HG02759 (cell line): Measurements from ENCODE around the gene CDH13.

Source experiments
- ATAC-seq: cut with Tn5 transposase; IDR thresholded peaks from one replicate; pipeline ENCODE4 v1.9.1; 2021; ENCODE audit warnings: mild to moderate bottlenecking, moderate library complexity; ENCODE audit not compliant: unreplicated experiment

The CDH13 gene

GRCh38 chr16:83269048-83269447, 642.3 kb downstream of the CDH13 start:
- no peak for ATAC-seq

DNA sequence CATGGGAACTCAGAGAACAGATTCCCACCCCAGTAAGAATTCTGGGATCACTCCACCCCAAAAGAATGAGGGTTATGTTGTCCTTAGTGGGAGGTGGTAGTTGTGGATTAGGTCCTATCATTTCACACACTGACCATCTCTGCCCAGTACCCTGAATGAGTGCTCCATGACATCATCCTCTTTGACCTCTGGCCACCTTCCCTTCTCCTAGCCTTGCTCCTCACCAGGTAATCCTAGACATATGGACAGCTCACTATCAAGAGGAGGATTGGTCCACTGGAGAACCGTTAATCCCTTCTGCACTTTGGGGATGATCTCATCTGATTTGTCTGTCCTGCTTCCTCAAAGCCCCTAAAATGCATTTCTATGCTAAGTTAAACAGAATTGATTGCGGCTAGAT, 642.8 kb downstream of the CDH13 start:
- no peak for ATAC-seq

DNA sequence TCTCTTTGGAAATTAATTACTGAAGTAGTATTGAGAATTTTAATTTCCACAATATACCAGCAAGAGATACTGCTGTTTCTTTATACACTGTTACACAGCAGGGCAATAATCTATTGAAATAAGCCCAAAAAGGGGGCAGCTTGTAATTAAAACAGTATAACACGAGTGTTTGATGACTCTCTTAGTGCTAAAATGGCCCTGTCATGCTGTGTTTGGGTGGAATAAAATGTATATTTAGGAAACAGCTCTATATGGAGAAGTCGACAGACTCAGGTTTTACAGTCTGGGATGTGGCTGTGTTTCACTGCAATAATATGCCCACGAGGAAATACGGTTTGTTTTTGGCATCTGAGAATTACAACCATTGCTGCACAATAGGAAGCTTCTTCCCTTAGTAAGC, 643.3 kb downstream of the CDH13 start:
- ATAC-seq, result no peak

DNA sequence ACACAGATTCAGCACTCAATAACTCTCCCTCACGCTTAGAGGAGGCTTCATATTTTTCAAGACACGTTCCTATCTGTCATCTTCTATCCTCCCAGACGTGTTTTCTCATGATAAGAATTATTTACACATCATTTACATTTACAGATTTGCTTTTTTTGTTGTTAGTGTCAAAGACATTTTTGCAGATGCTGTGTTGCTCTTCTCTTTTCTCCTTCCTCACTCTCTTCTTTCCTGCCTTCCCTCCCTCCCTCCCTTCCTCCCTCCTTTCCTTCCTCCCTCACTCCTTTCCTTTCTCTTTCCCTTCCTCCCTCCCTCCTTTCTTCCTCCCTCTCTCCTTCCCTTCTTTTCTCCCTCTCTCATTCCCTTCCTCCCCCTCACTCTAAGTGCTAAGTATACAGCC, 643.9 kb downstream of the CDH13 start:
- no peak for ATAC-seq

GRCh38 chr16:83271123-83271522, 644.4 kb downstream of the CDH13 start:
- ATAC-seq, result no peak

GRCh38 chr16:83271970-83272575, 645.3 kb downstream of the CDH13 start:
- ATAC-seq, result no peak

DNA sequence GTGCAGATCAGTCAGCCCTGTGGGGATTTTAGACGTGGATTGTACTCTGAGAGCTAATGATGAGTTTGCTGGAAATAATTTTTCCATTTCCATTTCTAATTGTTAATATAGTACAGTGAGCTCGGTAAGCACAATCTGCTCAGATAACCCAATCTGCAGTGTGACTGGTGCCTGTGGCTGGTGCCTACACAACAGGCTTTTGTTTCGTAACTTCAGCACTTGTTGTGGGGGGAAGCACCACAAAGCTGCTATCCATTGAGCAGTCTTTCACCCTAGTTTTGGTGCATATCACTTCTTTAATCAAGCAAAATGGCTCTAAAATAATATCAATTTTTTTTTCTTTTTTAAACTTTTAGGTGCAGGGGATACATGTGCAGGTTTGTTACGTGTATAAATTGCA, 646.1 kb downstream of the CDH13 start:
- no peak for ATAC-seq

DNA sequence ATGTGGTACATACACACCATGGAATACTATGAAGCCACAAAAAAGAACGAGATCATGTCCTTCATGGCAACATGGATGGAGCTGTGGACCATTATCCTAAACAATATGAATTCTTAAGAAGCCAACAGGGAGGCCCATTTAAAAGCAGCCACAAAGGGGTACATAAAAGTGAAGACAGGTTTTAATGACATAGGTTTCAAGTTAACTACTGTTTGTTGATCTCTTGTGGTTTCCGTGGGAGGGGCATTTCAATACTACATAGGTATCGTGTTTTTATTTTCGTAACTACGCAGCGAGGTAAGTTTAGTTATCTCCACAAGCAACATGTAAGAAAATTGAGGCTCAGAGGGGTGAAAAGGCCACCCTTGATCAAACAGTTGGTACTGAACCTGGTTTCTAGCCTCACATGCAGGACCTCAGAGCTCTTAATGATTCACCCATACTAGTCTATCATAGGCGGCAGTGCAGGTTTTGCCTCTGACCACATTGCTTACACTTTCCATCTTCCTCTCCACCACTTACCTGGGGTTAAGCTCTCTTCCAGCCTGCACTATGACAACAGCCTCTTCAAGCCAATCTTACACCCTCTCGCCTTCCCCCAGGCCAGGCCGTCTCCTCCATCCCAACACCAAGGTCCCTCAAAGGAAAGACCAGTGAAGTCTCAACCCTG, 646.9 kb downstream of the CDH13 start:
- ATAC-seq, result no peak

GRCh38 chr16:83279251-83279650, 652.5 kb downstream of the CDH13 start:
- ATAC-seq, result no peak

DNA sequence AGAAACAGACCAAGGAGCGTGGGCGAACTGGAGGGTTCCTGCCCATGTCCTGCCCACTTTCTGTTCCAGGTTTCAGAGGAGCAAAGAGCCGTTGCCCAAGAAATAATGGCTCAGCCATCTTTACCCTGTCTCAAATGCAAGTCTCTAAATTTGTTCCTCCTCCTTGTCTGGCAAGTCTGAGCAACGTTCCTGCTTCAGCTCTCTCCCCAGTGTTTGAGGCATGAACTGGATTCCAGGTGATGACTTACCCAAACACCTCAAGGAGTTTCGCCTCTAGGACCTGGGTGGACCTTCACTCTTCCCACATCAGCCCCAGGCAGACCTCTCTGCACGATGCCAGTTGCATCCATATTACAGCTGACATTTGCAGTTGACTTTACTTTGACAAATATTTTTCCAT, 659.2 kb downstream of the CDH13 start:
- no peak for ATAC-seq

DNA sequence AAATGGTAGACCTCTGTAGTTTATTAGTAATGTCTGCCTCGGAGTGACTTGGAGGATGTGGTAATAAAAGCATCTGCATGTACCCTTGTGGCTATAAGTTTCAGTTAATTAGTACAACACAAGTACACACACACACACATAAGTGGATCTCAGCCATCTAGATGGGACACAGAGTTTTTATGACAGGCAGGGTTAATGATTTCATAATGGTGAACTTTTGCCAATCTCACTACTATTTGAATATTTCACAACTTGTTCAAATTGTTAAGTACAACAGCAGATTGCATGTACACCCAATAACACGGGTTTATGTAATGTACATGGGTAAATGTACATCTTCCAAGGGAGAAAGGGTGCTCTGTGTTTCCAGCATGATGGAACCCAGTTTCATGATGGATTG, 669.7 kb downstream of the CDH13 start:
- ATAC-seq, result no peak

DNA sequence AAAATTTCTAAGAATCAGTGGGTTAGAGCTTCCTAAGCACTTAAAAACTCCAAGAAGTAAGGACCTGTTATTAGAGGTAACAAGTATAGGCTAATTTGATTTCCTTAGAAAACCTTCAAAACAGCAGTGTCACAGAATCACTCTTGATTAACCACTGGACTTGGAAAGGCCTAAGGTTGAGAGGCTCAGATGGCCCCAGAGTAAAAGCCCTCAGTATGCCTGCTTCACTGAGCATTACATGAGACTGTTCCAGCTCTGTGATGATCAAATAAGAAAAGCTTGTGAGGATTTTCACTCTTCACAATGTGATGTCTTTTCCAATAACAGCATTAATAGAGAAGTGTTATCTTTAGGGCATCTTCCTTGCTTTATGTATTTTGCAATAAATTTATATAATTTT, 671.8 kb downstream of the CDH13 start:
- ATAC-seq, result no peak

GRCh38 chr16:83300326-83300725, 673.6 kb downstream of the CDH13 start:
- ATAC-seq, result no peak

GRCh38 chr16:83301971-83302370, 675.2 kb downstream of the CDH13 start:
- no peak for ATAC-seq

DNA sequence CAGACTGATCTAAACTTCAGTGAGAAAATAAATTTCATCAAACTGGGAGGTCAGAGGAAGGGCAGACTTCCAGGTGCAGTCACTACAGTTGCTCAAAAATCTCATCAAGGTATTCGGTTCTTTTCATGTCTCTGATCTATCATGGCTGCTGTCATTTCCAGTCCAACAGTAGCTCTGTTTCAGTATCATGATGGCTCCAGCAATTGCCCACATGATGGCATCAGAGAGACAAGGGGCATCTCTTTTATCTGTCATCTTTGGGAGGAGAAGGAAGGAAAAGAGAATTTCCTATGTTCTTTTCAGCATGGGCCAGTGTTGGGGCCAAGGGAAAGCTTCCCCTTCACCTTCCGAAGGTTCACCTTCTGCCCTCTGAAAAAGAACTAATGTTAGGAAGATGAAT, 676.1 kb downstream of the CDH13 start:
- no peak for ATAC-seq

DNA sequence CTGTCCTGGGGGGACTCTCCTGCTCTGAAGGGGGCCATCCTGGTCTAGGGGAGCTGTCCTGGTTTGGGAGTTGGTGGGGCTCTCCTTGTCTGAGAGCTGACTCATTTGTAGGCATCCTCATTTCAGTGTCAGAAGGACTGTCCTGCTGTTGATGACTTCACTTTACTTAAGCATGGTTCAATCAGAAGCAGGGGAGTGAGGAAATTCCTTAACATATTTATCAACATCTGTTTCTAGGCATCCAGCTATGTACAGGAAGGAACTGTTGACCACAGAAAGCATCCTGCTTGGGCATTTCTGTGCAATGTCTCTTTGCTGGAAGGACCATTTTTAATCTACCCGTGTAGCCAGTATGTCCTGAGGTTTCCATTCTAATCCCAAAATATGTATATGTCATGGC, 678.3 kb downstream of the CDH13 start:
- no peak for ATAC-seq

GRCh38 chr16:83306961-83307593, 680.3 kb downstream of the CDH13 start:
- no peak for ATAC-seq

DNA sequence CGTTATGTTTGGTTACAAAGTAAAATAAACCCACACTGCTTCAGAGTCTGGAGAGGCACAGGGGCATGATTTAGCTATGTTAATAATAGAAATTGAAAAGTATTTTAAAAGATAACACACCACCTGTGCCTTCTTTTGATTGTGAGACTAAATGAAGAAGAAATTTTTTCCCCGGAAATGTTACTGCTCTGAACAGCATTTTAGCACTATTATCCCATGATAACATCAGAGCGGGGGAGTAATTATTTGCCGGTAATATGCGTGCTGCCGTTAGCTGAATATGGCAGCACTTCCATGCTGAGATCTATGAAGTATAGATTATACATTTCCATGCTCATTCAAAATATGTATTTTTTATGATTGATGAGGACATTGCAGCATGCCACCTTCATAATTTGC, 680.8 kb downstream of the CDH13 start:
- ATAC-seq, result no peak

- ATAC-seq, result no peak
These were observed 681.6 kb downstream of the CDH13 start for GRCh38 chr16:83308414-83308813.

DNA sequence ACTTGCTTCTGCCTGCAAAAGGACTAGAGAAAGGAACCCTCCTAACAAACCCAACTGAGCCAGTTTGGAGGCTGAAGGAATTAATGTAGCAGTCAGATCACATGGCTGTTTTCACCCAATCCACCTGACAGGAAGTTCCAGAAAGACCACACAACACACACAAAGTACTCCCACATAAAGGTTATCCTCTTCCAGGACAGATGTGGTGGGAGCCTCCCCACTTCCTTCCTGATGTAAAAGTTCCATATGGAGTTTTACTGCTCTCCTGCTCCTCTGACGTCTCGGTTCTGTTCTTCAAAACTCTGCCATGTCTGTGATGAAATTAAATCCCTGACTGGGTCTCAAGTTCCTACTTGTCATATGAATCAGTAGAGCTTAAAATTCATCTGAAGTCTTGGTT, 684.0 kb downstream of the CDH13 start:
- ATAC-seq, result no peak

DNA sequence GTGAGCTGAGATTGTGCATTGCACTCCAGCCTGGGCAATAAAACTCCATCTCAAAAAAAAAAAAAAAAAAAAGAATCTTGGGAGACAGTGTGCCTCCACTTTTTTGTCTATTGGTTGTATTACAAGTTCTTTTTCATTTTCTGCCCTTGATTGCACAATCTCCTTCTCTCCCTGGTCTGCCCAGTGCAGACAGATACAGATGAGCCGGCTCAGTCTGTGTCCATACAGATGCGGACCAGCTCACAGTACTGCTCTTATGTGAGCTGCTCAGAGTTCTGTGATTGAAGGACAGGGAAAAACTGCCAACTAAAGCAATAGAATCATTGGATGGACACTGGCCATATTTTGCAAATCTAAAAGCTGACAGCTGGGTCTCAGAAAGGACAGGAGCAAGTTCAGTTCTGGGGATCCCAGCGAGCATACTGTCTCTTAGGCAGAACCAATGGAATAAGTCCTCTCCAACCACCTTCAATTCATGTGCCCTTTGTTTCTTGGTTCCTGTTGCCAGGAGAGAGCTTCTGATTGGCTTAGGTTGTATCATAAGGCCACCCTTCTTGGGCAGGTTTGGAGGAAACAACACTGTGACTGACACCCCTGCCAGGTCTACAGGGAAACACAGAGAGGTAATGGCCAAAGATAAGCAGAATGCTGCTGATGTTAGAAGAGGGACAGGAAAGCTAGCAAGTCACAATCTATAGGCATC, 685.4 kb downstream of the CDH13 start:
- ATAC-seq, result no peak

- ATAC-seq, result no peak
These were observed 686.0 kb downstream of the CDH13 start for GRCh38 chr16:83312718-83313245.
